SIG-M5 treated with dmso at 0.1 percent for 504 hours (cell line): Measurements from ENCODE around the gene EHD1.

Experiments used
- DNase-seq: peaks from one replicate; lab custom pipeline; 2025; ENCODE audit not compliant: unreplicated experiment; lab: John Stamatoyannopoulos, UW

Gene EHD1

DNA sequence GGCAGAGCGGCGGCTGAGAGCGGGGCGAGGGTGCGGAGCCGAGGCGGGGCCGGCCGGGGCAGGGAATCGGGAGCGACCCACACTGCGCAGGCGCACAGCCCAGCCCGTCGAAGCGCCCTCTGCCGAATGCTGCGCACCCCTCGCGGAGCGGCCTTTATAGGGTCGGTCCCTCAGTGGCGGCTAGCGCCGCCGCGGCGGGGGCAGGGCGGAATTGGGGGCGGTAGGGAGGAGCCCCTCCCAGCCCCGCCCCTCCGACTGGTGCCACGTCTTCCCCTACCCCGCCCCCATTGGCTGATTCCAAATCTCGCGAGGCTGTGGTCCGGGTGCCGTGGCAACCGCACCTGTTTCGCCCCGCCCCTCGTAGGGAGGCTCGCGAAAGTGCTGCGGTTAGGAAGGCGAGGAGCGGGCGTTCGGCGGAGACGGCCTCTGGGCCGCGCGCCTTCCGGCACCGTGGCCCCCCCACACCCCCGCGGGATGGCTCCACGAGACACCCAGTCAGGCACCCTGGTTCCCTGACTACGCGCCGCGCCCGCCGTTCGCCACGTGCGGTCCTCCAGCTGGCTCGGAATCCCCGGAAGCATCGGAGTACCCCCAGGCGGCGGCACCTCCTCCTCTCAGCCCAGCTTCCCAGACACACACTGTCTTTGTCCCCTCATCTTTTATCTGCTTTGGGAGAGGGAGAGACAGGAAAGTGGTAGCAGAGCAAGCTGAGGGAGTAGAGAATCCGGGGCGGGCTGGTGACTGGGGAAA lies at the start of gene EHD1:
TSS of gene EHD1 (minus strand) at position 128 of the 750 bp plus-strand sequence. CDS start 157 bp downstream, outside the sequence.
- DNase-seq, result peak; percentile 95

DNA sequence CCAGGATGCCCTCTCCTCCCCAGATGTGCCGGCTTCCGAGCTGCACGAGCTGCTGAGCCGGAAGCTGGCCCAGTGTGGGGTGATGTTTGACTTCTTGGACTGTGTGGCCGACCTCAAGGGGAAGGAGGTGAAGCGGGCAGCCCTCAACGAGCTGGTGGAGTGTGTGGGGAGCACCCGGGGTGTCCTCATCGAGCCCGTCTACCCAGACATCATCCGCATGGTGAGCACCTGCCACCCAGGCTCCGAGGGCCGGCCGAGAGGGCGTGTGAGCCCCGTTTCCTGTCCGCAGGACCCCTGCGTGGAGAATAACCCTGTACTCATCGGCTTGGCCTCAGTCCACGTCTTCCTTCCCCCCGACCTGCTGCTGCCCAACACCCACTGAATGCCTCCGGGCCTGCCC lies 48.3 kb upstream of the EHD1 start:
- no peak for DNase-seq

DNA sequence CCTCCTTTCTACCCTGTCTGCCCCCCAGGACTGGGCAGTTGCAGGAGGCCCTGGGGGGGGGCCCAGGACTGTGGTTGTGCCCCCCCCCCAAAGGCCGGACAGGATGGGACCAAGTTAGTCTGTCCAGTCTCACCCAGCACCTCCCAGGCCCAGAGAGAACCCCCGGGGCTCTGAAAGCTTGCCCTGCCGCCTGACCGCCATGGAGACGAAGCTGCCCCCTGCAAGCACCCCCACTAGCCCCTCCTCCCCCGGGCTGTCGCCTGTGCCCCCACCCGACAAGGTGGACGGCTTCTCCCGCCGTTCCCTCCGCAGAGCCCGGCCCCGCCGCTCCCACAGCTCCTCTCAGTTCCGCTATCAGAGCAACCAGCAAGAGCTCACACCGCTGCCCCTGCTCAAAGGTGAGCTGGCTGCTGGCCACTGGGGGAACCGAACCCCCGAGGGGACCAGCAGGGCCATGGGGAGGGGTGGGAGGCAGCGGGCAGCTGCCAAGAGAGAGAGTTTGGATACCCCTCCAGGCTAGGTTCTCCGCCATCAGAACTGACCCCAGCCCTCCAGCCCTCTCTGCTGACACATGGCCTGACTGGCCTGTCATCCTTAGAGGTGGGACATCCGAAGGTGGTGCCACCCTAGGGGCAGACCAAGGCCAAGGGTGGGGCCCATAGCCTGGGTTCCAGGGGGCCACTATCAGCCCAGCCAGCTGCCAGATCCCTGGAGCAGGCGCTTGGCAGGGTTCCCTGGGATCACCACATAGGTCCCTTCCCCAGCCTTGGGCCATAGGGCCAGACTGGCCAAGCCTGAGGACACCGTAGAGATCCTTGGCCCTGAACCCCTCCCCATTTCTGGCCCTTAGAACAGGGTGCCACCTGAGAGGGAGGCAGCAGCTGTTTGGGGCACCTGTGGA lies 47.4 kb upstream of the EHD1 start:
- DNase-seq, result no peak

DNA sequence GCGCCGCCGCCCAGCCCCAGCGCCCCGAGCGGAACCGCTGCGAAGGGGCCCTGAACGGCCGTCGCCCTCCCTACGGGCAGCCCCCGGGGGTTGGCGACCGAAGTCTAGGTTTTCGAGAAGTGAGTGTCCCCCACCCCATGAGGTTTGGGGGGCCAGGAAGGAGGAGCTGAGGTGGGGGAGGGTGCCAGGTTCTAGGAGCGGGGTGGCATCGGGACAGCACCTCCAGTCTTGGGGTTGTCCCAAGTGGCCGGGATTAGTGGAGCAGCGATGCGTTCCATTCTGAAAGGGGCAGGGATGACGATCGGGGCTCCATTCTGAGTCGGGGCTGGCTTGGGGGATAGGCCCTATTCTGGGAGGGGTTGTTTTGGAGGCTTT lies 46.5 kb upstream of the EHD1 start:
- no peak for DNase-seq

DNA sequence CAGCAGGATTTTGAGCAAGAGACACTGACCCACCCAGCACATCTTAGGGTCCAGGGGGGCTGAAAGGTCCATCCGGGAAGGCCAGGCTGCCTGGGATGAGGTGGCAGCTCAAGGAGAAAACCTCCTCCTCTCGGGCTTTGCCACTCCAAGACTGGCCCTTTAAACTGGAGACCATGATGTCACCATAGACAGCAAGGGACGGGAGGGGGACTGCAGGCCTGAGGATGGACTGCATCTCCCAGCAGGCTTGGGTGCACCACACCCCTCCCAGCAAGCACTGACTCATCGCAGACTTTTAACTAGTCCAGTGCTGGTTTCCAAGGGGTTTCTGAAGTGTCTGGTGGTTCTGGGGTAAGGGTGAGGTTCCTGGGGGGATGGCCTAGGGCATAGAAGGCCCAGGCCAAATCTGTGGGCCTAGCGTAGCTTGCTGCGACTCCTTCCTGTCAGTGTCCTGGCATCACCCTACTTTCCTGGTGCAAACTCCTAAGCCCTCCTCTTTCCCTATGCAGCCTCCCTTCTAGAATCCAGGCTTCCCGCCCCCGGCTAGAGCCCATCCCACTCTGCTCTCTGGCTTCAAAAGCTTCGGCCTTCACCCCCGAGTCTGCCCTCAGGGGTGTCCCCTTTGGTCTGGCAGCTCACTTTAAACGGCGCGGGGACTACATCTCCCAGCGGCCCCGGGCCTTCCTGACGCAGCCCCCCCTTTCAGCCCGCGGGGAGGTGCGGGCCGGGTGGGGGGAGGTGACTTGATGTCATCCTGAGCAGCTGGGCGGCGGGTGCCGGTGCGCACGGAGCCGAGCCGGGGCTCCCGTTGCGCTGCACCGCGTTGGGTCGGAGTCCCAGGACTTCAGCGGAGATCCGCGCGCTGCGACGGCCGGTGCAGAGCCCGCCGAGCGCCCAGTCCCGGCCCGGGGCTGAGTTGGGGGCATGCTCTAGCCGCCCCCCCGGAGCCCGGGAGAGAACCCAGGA lies 45.8 kb upstream of the EHD1 start, which contains the start of gene PPP2R5B:
TSS of gene PPP2R5B (plus strand) at position 746 of the 966 bp plus-strand sequence. CDS start 1,046 bp downstream, outside the sequence.
- peak; percentile 93 for DNase-seq

DNA sequence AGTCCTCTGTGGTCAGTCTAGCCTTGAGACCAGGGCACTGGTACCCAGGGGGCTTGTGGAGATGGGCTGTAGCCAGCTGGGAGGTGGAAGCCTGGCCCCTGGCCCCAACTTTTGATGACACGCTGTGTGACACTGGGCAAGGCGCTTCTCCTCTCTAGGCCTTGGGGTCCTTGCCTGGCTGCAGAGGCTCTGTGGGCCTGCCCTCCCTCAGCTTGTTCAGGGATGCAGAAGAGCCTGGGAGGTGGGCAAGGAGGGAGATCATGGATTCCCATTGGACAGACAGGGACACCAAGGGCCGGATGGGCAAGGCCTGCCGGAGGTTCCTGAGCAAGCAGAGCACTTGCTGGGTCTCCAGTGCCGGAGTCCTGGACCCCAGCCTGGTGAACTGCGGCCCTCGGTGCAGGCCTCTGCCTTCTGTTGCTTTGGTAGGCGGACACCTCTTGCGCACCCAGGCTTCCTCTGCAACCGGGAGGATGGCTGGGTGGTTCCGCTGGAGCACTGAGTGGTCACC lies 44.8 kb upstream of the EHD1 start:
- no peak for DNase-seq

DNA sequence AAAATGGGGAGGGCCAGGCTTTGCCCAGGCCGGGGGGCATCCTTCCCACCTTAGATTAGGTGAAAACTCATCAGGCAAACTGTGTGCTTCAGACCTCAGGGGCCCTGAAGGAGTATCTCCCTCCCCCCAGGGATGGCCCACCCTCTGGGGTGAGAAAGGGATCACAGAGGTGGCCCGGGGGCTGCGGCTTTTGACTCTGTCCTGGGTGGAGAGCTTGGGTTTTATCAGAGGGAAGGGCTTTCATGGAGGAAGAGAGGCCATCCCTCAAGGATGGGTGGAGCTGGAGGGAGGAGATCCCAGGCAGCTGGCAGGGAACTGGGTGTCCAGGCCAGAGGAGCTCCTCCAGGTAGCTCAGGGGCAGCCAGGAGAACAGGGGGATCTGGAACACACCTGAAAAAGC lies 43.0 kb upstream of the EHD1 start:
- DNase-seq, result no peak

DNA sequence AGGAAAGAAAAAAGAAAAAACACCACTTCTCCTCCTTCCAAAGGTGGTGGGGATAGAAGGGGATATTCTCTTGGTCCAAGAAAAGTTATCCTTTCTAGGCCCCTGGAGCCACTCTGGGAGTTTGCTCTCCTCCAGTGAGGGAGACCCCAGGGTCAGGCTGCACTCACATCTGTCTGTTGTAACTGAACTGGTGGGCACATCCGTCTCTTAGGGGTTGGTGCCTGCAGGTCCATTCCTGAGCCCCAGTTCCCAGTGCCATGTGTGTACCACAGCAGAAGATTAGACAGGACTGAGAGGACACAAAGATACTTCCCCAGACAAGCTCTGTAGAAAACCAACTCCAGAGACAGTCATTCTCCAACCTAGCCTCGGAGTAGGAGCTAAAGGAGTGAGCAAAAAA lies 41.7 kb upstream of the EHD1 start:
- DNase-seq, result no peak

DNA sequence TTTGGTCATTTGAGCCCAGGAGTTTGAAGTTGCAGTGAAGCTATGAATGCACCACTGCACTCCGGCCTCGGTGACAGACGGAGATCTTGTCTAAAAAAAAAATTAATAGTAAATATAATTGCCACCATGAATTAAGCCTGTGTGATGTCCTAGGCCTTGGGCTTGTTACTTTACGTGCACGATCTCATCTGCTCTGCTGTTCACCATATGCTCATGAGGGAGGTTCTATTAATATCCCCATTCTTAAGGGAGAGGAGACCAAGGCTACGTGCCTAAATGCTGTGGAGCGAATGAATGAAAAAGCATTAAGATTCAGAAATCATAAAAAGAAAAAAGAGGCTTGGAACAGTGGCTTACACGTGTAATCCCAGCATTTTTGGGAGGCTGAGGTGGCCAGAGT lies 41.2 kb upstream of the EHD1 start:
- no peak for DNase-seq

DNA sequence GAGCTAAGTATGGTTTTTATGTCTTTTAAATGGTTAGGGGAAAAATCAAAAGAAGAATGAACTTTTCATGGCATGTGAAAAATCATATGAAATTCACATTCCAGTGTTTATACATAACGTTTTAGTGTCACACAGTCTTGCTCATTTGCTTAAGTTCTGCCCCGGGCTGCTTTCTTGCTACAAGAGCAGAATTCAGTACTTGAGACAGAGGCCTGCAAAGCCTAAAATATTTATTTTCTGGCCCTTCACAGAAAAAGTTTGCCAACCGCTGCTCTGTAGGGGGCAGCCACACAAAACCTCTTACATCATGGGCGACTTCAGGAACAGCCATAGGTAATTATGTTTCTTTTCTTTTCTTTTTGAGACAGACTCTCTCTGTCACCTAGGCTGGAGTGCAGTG lies 39.6 kb upstream of the EHD1 start:
- peak; percentile 55 for DNase-seq

DNA sequence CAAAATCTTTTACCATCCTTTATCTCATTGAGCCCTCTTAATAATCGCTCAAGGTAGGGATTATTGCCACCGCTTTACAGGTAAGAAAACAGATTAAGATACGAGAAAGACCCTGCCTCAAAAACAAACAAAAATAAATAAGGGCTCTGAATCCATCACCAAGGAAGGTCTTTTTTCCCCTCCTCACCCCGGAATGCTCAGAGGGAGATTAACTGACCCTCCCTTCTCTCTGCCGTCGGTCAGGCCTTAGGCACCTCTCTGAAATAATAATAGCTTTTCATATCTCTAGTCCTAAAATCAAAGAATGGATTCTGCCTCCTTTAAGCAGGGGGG lies 39.2 kb upstream of the EHD1 start:
- DNase-seq, result no peak

DNA sequence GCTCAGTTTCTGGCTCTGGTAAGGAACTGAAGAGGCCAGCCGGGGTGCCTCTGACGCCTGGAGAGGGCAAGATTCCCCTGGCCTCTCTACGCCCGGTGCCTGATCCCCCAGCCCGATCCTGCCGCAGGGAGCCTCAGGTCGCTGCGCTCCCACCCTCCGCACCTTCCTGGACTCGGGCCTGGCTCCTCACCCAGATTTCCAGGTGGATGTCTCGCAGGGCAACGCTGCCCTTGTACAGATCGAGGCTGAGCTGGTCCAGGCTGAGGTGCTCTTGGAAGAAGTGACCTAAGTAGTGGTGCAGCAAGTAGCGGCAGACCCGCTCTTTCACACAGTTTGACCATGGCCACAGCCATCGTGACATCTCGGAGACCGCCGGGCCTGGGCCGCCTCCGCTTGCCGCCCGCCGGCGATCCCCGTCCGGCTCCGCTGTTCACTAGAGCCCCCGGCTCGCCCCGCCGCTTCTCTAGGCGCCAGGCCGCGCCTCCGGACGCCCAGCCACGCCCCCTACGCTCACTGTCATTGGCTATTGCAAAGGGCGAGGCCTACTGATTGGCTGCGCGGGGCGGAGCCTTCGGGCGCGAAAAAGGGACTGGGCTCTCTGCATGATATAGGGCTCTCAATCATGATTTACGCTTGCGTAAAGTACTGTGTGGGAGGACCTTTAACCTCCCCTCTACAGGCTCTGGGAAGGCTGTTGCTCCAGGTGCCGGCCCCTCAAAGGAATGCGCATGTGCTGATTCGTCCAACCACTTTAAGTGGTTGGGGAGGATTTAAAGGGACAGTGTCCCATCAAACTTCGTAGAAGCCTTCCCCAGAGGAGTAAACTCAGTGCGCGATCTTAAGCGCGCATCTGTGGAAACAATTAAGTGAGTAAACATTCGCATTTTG lies 38.6 kb upstream of the EHD1 start, which contains the start of gene ATG2A:
TSS of gene ATG2A (minus strand) at position 435 of the 888 bp plus-strand sequence. CDS start at position 361, 74 bp downstream.
- DNase-seq, result peak; percentile 100

DNA sequence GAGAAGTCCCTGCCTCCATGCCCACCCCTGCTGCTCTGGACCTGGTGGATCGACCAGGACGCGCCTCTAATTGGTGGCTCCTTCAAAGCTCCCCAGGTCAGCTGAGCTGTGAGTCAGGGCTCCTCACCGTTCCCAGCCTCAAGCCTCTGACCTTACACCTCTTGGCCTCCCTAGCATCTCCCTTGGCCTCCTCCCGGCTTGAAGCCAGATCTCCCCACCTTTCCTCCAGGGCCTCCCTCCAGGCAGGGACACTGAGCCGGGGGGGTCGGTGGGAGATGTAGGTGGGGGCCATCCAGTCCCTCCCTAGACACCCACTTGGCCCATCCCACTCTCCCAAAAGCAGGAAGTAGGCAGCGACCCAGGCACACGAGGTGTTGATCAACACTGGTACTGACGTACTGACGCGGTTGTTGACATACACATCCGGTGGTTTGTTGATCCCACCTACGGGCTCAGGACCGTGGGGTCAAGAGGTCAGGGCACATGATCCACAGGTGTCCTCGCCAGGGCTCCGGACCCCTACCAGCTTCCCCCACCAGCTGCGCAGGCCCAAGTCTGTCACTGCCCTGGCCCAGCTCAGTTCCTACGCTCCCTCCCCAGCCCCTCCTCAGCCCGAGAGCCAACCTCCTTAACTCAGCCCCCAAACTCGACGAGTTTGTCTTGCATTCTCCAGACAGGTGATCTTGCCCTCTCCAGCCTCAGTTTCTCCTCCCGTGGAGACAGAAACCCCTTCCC lies 37.8 kb upstream of the EHD1 start:
- DNase-seq, result peak; percentile 54

DNA sequence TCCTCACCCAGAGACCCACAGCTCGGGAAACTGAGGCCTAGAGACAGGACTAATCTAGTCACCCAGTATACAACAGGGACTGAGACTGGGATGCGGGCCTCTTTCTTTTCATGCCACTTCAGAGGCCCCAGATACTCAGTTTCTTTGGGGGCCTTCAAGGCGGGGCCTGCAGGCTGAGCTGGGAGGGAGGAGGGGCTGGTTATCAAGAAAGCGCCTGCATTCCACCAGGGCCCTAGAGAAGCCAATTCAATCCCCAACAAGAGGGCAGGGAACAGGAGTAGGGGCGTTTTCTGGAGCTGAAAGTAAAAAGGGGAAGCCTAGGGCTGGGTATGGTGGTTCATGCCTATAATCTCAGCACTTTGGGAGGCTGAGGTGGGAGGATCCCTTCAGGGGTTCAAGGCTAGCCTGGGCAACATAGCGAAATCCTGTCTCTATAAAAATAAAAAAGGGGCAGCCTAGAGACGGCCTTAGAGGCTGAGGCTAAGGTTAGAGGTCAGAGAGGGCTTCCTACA lies 37.0 kb upstream of the EHD1 start:
- peak; percentile 15 for DNase-seq

DNA sequence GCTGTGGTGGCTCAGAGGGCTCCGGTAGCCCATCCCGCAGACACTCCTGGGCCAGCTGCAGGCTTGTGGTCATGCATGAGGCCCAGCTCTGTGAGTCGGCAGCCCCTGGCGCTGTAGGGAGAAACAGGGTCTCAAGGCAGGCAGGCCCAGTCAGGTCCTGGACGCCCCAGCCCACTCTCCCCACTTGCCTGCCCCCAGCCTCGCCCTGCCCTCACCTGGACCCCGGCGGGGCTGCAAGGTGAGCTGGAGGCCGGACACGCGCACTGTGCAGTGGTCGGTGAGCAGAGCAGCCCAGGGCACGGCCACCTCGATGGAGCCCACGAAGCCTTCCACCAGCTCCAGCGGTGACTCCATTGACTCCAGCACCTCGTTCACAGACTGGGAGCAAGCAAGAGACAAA lies 35.7 kb upstream of the EHD1 start:
- DNase-seq, result no peak

DNA sequence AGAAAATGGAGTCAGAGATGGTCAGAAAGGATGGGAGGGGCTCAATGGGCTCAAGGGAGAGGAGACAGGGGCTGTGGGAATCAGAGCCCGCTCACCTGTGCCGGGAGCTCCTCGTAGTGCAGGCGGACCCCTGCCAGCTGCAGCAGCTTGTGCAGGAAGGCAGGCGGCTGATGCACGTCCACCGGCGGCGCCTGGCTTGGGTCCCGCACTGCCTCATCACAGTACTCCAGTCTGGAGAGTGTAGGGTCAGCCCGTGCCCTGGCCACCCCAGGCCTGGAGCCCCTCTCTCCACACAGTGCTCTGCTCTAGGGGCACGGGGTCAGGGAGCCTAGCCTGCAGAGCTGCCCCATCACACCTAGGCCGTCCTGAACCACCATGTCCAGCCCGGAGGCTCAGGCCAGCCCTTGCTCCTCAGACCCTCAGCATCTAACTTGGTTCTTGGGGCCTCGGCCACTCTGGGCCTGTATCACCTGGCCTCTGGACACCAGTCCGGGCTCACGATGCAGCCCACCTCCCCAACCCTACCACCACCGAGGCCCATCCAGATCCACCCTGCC lies 34.8 kb upstream of the EHD1 start:
- DNase-seq, result no peak

DNA sequence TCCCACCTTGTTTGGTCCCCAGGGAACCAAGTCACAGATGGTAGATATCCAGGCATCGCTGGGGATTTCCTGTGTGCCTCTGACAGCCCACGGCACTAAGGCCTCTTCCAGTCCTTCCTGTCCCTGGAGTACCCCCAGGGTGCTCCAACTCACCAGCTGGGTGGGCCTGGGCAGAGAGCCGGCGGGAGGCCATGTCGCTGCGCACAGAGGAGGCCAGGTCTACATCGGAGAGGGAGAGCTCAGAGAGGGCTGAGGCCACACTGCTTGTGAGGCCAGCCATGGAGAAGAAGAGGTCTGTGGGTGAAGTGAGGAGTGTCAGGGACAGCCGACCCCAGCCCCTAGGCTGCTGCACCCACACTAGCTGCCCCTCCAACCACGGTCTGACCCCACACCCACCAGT lies 33.3 kb upstream of the EHD1 start:
- DNase-seq, result no peak

DNA sequence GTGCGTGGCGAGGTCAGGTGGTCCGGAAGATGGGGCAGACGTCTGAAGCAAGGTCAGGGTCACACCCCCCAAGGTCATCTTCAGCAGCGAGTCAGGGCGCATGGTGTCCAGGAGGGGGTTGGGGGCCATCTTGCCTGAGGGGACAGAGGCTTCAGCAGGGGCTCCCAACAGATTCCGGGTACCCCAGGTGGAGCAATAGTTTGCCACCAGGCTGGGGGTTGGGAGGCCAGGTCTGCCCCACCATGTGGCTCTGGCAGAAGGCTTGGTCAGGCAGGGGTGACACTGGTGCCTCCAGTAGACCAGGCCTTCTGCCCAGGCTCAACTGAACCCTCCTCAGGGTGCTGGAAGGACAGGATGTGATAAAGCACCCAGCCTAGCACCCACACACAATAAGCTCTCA lies 32.7 kb upstream of the EHD1 start:
- no peak for DNase-seq
